Islet of Langerhans (tissue), 1 donor: ENCODE results near the gene CIPC.

ENCODE experiments used
- FAIRE-seq: peaks from one replicate; lab custom pipeline; 2011; peaks lifted over from hg19 to GRCh38; lab: Jason Lieb, UNC

The CIPC gene

DNA sequence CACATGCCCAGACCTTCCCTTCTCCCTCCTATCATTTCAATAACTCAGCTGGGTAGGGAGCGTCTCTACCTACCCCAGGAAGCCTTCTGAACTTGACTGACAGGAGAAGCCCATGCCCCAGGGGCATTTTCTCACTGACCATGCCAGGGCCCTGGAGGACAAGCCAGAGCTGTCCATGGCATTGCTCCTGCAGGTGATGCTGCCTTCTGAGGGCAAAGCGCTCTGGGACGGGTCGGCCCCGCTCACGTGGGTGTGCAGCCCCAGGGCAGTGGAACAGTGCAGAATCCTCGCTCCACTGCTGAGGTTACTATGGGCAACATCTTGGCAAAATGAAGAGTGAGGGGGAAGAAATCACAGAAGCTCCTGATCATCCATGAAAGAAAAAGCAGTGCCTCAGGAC, 28.5 kb upstream of the CIPC start:
- no peak for FAIRE-seq

DNA sequence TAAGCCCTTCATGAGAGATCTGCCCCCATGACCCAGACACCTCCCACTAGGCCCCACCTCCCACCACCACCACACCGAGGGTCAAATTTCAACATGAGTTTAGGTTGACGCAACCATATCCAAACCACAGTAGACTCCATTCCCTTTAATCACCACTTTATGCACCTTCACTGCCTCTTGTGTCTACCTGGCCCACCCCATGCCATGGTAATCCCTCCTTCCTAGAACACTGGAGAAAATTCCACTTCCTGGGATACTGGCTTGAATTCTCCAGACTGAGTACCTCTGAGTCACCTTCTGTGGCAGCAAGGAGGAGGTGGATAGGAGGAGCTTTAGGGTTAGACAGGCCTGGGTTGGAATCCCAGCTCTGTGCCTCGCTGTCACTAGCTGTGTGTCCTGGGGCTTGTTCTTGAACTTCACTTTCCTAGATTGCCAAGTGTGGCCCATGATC, 26.1 kb upstream of the CIPC start:
- FAIRE-seq: no peak

DNA sequence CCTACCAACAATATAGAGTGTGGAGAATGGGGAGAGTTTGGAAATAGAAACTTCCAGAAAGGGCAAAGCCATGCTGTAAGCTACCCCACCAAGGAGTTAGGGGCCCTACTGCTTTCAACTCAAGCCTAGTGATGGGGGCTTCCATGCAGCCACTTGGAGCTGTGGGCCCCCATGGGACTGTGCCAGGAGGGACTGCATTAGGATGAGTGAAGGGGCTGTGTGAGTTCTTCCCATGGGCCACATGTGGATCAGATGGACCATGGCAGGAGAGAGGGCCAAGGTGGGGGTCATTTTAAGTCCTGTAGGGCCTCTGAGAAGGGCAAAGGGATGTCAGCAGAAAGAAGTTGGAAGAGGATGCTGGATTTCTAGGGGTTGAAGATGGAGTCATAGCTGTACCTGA, 23.1 kb upstream of the CIPC start:
- no peak for FAIRE-seq

DNA sequence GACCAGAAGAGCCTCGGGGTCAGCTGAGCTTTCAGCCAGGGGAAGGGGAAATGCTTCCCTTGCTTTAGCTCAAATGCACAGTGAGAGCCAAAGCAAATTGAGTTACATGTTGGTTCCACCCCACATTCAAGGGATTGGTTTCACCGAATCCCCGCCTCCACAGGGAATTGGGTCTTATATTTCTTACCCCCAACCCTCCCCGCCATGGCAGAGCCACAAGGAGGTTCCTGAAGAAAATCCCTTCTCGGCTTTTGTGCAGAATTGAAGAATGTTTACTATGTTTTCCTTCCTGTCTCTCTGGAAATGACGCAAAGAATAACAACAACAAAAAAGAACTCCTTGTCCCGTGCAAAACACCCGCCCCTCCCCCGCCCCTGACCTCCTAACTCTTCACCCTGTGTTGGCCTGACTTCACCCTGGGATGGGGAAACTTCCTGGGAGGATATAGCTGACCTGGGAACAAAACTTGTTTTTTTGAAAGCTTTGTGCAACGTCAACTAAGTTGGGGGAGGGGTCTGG, 21.9 kb upstream of the CIPC start:
- no peak for FAIRE-seq

DNA sequence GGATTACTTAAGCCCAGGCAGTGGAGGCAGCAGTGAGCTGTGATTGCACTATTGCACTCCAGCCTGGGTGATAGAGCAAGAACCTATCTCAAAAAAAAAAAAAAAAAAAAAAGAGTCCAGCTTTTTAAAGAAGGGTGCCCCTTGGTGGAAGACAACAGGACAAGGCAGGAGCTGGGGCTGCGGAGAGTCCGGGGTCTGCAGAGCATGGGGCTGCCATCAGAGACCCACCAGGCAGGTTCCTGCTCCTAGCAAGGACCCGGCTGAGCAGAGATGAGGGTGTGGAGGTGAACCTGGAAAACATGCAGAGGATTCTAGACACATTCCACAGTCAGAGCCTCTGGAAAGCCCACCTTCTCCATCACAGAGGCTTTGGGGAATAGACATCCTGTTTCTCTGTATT, 21.0 kb upstream of the CIPC start:
- FAIRE-seq: no peak

DNA sequence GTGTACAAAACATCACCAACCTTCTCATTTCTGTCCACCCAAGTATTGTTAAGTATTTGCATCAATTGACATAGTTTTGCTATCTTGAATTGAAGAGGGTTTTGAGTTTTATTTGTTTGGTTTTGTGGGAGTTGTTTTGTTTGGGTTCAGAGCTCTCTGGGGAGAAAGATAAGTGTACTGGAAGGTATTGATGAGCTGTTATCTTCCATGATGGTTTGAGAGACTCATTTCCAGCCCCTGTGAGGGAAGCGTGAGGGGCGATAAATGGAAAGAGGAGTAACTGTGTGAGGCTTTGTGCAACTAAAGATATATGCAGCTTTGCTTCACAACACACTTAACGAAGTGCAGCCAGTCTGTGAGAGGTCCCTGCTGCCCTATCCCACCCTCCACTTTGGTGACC, 15.7 kb upstream of the CIPC start:
- FAIRE-seq: no peak

DNA sequence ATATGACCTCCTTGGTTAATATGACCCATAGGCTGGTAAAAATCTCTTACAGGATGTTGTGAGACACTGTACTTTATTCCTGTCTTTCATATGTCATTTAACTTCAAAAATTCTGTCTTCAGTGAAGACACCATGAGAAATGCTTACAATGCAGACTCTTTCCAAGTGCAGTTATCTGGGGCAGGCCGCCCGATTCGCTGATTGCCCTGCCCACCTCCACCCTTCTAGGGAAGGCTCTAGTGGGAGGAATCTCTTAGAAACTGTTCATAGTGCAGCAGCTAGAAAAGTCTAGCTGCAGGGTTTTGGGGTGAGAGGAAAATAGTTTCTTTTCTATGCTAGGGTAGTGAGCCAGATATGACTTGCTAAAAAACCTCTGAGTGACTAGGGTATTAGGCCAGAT, 15.0 kb upstream of the CIPC start:
- no peak for FAIRE-seq

DNA sequence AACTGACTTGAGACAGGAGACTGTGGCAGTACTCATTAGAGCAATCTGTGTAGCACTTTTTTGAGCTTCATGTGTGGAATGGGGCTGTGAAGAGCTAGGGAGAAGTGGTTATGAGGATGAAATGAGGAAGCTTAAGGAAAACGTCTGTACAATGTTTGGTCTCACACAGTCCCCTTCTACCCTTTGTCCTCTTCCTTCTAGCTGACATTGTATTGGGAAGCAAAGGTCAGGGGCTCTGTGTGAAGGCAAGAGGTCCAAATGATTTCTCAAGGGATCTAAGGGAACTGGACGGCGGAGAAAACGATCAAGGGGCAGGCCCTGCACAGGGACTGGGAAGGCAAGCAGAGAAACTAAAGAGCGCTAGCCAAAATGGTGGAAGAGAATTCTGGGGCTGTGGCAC, 13.1 kb upstream of the CIPC start:
- no peak for FAIRE-seq

DNA sequence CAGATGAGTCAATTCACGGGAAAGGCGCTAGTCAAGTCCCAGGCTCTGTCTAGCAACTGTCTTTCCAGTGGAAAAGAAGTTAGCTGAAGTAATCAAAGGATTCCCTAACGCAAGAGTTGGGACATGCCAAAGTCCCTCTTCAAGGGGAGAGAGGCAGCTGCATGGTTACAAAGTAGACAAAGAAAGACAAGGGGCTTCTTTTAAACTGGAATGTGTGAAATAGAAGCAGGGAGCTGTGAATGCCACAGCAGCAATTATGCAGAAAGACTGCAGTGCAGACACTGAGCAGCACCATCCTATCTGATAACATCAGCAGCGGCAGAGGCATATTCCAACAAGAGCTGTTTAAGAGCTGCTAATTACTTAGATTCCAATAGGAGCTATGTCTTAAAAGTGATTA, 12.5 kb upstream of the CIPC start:
- FAIRE-seq: no peak

DNA sequence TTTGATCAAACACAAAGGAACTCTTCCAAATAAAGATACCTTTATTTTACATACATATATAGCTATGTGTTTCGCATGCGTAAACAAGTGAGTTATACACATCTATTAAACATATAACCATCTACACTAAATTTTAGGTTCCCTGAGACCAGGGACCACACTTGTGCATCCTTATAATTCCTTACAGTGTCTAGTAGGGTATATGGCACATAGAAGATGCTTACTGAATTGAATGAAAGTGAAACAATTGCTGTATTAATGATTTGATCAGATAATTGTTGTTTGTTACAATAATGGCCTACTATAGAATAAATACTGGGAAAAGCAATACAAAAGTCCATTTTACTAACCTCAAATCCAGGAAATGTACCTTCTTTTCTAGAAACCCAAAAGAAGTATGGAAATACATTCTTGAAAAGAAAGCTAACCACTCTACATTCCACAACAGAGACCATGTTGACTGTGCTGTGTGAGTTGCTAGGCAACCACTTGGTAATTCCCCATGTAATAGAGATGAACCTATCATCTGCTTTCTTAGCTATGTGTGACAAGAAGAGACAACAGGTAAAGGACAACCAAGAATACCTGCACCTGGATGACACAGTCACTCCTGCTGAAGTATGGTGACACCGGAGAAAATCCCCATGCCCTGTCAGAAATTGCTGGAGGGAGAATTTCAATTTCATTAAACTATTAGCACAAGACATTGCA, 11.9 kb upstream of the CIPC start:
- no peak for FAIRE-seq

DNA sequence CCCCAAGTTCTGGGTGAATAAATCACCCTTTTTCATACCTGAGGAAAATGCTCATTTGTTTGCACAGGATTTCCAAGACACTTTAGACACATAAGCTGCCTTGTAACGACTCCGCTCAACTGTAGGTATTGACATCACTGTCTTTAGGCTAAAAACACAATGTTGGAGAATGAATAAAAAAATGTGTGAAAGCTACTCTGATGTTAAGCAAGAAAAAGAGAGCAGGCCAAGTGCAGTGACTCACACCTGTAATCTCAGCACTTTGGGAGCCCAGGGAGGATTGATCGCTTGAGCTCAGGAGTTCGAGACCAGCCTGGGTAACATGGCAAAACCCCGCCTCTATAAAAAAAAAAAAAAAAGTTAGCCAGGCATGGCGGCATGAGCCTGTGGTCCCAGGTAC, 11.1 kb upstream of the CIPC start:
- no peak for FAIRE-seq

DNA sequence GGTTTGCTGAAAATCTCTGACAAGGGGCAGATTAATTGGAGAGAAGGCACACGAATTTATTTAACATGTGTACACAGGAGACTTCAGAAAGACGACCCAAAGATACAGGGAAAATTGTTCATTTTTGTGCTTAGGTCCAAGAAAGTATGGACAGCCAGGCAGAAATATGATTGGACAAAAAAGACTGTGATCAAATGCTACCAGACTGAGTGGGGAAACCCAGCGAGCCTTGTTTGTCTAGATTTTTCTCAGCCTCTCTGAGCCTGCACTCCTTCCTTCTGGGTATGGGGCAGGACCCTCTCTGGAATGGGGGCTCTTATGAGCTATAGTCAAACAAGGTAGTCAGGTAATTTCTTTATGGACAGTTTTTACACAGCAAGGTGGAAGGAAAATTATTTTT, 10.4 kb upstream of the CIPC start:
- no peak for FAIRE-seq

DNA sequence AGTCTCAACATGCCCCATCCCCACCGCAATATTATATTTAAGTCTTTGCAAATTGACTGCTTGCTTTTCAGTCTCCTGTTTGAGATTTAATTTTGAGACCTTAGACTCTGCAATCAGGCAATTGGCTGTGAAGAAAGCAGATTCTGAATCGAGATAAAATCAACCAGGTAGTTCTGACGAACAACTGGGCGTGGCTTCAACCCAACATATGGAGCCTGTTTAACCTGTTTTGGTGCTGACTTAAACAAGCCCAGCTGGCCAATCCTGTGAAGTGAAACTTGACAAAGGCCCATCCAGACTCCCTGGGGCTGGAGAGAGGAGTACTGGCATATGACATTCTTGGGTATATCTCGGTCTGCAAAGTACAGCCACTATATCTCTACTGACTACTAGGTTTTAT, 9.8 kb upstream of the CIPC start:
- no peak for FAIRE-seq

DNA sequence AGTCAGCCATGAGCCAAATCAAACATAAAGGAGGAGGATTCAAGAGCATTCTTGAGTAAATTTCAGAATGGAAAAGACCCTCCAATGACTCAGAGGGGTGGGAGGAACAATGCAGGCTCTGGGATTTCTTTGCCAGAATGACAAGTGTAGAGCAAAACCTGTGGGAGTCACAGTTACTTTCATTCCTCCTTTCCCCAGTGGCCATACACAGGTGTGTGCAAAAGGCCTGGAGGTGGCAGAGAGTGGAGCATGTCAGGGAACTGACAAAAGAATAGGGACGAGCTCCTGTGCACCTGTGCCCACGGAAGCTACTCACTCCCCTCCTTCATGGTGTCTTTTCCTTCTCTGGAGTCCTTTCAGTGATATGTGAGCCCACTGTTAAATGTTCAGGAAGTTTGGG, 9.4 kb upstream of the CIPC start:
- no peak for FAIRE-seq

DNA sequence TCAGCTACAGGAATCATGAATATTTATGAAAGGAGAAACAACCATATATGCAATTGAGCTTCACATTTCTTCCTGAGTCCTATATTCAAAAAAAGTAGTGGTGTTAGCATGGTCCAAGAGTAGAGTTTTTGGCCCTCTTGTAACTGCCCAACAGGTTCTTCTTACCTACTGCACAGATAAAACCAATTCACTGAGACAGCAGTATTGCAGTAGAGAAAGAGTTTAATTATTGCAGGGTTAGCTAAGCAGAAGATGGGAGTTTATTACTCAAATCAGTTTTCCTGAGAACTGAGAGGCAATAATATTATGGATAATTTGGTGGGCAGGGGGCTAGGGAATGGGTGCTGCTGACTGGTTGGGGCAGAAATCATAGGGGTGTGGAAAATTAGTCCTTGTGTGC, 6.5 kb upstream of the CIPC start:
- no peak for FAIRE-seq

DNA sequence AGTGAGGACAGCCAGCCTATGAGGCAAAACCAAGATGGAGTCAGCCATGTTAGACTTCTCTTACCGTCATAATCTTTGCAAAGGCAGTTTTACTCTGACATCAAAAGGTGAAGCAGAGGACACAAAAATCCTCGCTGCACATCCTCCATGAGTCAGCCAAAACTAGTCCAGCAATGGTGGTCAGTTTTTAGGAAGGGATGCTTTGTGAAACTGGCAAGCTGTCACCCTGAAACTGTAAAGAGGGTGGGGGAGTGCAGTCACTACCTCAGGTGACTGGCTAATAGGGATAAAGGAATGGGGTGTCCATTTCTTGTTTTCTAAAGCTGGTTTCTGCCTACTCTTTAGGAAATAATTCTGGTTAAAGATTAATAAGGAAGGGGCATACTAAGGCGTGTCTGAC, 5.4 kb upstream of the CIPC start:
- no peak for FAIRE-seq

DNA sequence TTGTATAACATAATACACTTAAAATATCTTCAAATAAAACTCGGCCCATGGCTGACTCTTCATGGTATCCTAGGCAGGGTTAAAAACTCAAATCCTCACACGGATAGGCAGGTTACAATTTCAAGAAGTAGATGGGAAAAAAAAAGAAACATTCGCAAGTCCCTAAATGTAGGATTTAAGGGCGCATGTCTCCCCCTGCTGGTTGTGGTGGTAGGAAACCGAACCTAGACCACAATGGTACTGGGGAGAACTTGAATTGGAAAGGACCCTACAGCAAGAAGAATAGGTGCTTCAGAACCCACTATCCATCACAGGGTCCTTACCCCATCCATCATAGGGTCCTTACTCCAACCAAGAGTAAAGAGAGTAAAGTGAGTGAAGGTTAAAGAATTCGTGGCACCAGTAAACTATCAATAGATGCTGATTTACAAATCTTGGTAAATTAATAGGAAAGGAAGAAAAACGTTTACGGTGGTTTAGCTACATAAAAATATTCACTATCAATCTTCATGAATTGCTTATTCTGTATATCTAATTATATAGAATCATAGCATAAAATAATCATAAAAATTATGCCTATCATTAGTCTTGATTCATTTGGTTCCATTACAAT, 3.3 kb upstream of the CIPC start:
- peak; percentile 76 for FAIRE-seq

DNA sequence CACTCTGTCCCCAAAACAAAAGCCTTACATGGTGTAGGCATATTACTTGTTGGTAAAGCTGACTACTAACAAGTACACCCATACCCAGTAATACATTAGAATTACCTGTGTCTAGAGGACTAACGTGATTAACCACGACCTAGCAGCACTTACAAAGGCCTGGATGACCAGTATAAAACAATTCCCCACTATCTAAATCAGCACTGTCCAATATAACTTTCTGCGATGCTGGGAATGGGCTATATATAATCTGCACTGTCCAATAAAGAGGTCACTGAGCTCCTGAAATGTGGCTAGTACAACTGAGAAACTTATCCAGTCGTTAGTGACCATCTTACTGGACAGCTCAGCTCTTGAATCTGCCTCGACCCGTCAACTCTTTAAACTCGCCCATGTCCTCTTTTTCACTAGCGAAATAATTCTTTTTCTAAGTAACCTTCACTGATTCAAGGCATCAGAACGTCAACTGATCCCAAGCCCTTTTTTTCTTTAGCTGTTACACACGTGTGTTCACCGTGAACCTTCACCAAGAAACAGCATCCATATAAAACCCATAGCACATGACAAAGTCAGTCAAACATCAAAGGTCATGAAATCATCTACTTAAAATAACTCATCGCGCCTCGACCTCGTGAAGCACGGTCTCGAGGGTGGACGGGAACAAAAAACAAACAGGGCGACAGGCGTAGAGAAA, 905 bp upstream of the CIPC start:
- FAIRE-seq: no peak

DNA sequence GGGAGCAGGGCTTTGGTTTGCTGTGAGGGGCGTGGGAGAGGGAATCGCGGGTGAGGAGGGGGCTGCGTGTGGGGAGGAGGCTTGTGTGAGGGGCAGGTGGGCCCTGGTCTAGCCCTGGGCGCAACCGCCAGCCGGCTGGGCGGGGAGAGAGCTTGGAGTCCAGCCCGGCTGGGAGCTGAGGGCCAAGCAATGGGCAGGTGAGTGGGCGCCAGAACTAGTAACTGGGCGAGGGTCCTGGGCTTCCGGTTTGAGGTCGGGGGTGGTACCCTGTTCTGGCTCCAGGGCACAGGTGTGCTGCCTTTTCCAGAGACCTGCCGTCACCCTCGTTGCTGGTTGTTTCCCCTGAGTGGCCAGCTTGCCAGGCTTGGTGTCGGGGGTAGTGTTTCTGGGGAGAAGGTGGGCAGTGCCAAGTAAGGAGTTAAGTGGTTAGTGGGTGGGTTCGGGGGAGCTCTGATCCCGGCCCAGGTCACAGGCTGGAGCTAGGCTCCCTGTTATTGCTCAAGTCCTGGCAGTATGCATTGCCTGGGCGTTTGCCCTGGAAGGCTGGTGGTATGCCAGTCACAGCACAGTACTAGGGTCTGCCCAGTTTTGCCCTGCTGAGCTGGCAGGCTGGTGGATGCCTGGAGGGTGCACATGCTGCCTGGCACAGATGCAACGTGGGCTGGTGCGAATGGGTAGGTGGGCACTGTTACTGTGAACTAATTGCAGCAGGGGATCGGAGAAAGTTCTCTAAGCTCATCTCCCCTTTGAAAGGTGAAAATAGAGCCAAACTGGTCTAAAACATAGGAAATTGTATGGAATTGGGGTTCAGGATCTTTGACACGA, 683 bp downstream of the CIPC start:
- FAIRE-seq: no peak

DNA sequence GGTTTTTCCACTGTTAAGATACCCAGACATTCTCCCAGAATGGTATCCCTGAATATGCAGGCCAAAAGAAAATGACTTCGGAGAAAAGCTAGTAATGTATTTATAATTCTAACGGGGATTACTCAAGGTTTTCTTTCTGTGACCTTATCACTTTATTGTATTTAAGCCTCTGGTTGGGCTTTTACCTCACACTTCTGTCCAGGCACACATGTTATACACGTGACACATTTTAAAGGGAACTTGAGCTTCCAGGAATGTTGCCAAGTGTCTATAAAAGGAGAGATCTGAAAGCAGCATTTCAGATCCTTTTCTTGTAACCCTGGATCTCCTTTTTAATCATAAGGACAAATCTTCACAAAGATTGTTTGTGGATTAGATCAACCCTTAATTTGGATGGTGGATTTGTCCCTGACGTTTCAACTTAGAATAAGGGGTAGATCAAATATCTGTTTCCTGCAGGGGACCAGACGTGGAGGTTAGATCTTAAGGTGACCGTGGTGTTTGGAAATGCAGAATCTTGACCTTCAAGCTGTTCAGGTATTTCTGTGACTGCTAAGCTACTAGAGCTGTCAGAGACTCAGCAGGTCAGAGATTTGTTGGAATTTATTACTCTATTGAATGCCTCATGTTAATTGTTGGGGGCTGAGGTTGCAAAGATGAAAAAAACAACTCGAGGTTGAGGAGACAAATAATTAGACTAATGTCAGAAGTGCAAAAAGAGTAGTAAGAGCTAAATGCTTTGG, 1.5 kb downstream of the CIPC start:
- no peak for FAIRE-seq

DNA sequence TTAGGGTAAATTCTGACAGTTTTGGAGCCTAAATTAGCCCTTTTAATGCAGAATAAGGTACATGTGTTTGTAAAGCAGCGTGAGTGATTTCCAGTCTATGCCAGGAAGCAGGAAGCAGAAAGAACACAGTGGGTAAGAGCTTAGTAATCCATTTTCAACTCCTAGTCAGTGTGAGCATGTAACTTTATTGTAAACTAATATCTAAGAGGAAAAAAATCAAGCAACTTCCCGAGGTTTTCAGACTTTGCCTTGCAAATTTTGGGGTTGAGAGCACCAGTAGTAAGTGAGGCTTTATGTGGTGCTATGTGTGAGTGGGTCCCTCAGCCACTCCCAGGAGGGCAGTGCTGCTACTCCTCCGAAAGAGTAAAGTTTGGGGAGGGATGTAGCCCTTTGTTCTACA, 2.9 kb downstream of the CIPC start:
- FAIRE-seq: no peak

DNA sequence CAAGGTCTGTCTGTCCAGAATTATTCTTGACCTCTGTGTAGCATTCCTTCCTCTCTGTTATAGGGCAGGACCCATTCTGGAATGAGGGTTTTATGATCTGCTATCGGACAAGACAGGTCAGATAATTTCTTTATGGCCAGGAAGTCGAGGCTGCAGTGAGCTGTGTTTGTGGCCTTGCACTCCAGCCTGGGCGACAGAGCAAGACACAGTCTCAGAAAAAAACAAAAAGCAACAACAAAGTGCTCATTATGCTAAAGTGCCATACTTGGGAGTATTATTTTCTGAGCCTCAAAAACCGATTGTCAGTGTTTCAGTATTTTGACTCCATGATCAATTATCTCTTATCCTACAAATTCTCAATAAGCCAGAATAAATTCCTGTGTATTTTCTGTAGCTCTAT, 4.1 kb downstream of the CIPC start:
- FAIRE-seq: no peak
